BE2C (cell line): ENCODE data around the gene INPP5J.
A peak's percentile ranks its signal among the peaks of the same experiment; 100 is the strongest.

Experiments used
- DNase-seq: peaks from one replicate; pipeline ENCODE4 v3.0.0-alpha.2; 2020
- H3K27me3 ChIP-seq: fragments of 250-450 bp; sonication (Bioruptor Pico); 2 replicates; pipeline ENCODE4 v1.5.1; 2020; ENCODE audit warnings: mild to moderate bottlenecking
- H3K36me3 ChIP-seq: fragments of 250-450 bp; sonication (Bioruptor Pico); 2 replicates; pipeline ENCODE4 v1.5.1; 2020; ENCODE audit warnings: mild to moderate bottlenecking
- H3K4me1 ChIP-seq: fragments of 250-450 bp; sonication (Bioruptor Pico); 2 replicates; pipeline ENCODE4 v1.5.1; 2020
- H3K4me3 ChIP-seq: 2 replicates; pipeline ENCODE4 v1.5.1; 2011; ENCODE audit warnings: low read depth, low read length
- H3K9me3 ChIP-seq: fragments of 250-450 bp; sonication (Bioruptor Pico); 2 replicates; pipeline ENCODE4 v1.5.1; 2020
- TF ChIP-seq, protein P1 (sequence below): IDR thresholded peaks from 2 replicates; pipeline ENCODE4 v1.5.1; 2012; ENCODE audit warnings: mild to moderate bottlenecking, low read depth, low read length

INPP5J gene

DNA sequence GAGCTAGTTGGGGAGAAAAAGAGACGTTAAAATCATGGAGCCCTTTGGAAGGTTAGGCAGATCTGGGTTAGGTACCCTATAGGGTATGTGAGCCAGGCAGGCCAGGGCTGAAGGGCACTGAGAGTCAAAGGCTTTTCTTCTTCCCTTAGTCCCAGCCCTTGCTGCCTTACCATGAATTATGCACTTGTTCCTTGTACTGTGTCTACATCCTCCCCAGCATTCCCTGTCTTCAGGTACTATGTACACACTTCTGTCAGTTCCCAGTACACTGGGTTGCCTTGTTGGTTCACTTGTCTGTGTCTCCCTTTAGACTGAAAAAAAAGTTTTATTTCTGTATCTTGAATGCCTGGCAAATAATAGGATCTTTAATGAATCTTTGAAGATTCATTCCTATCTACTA lies 54.2 kb downstream of the INPP5J start:
- no peaks in the 10 kb centered on the region for H3K9me3 ChIP-seq
- no peaks in the 10 kb centered on the region; the same call in 1 of the 2 replicates for H3K36me3 ChIP-seq
- DNase-seq = no peak
- H3K27me3 ChIP-seq = no peaks in the 10 kb centered on the region
- no peak overlapping the region for H3K4me3 ChIP-seq
- TF ChIP-seq, protein P1, sequence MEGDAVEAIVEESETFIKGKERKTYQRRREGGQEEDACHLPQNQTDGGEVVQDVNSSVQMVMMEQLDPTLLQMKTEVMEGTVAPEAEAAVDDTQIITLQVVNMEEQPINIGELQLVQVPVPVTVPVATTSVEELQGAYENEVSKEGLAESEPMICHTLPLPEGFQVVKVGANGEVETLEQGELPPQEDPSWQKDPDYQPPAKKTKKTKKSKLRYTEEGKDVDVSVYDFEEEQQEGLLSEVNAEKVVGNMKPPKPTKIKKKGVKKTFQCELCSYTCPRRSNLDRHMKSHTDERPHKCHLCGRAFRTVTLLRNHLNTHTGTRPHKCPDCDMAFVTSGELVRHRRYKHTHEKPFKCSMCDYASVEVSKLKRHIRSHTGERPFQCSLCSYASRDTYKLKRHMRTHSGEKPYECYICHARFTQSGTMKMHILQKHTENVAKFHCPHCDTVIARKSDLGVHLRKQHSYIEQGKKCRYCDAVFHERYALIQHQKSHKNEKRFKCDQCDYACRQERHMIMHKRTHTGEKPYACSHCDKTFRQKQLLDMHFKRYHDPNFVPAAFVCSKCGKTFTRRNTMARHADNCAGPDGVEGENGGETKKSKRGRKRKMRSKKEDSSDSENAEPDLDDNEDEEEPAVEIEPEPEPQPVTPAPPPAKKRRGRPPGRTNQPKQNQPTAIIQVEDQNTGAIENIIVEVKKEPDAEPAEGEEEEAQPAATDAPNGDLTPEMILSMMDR = no peak
- no peaks in the 10 kb centered on the region for H3K4me1 ChIP-seq

DNA sequence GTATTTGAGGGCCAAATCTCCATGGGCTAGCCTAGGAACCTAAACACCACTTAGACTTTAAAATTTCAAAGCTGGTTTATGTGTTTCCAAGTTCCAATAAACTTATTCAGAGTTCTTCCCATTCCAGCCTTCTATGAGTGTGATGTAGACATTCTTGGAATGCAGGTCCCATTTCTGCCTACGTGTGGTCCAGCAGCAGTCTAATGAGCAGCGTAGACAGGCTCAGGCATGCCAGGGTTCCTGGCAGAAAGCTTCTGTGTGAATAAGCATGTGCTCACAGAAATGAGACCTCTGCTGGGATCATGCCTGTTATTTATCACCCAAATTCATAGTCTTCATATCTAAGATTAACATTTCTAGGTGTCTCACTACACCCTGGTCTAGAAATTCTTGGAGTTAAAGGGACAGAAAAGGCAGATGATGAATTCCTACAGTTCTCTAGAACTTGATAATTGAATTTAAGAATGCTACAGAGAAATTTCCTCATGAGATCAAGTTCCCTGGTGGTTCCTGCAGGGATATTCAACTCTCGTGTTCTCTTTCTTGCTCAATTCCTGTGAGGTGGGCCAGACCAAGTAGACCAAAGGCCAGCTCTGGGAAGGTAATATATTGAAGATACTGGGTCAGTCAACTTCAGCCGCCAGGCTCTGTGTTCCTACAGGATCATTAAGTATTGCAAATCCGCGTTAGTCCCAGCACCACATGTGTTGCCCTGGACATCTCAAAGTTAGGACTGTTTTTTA lies 54.8 kb downstream of the INPP5J start:
- H3K27me3 ChIP-seq = no peaks in the 10 kb centered on the region
- peaks cover 3% of the 10 kb centered on the region for H3K36me3 ChIP-seq
- no peaks in the 10 kb centered on the region for H3K9me3 ChIP-seq
- no peaks in the 10 kb centered on the region for H3K4me1 ChIP-seq
- no peak for DNase-seq
- TF ChIP-seq, protein P1 = no peak
- H3K4me3 ChIP-seq = no peak overlapping the region

DNA sequence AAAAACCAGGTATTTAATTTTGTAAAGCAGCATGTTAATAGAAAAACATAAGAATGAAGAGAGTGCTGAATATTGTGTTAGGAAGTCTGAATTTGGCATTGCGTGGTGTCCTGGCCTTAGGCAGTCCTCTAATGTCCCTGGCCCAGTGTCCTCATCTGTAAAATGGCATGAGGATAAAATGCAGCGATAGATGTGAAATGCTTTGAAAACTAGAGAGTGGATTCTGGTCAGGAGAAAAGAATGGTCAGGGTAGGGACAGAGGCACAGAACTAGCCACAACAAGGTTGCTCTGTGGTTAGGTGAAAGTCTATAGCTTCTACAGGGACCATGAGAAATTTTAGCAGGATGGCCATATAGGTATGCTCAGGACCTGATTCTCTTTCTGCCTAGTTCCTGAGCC lies 56.1 kb downstream of the INPP5J start:
- no peaks in the 10 kb centered on the region for H3K27me3 ChIP-seq
- H3K36me3 ChIP-seq = peaks cover 3% of the 10 kb centered on the region
- no peaks in the 10 kb centered on the region for H3K9me3 ChIP-seq
- TF ChIP-seq, protein P1 = no peak
- no peak overlapping the region for H3K4me3 ChIP-seq
- H3K4me1 ChIP-seq = no peaks in the 10 kb centered on the region
- DNase-seq = no peak

DNA sequence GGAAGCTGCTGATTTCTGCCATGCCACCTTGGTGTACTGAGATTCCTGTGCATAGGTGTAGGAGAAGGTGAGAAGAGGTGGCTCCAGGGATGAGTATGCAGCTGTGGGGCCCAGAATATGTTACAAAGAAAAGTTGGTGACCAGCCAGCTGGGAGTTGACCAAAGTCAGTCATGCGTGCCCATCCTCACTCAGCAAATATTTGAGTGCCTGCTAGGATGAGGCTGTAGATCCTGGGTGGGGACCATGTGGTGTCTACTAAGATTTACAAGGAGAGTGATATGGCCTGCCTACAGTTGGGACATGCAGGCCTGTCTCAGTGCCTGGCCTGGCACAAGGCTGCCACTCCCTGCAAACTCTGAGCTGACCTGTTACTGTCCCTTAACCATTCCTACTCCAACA lies 56.6 kb downstream of the INPP5J start:
- H3K36me3 ChIP-seq = peaks cover 3% of the 10 kb centered on the region
- peak; percentile 22 for DNase-seq

DNA sequence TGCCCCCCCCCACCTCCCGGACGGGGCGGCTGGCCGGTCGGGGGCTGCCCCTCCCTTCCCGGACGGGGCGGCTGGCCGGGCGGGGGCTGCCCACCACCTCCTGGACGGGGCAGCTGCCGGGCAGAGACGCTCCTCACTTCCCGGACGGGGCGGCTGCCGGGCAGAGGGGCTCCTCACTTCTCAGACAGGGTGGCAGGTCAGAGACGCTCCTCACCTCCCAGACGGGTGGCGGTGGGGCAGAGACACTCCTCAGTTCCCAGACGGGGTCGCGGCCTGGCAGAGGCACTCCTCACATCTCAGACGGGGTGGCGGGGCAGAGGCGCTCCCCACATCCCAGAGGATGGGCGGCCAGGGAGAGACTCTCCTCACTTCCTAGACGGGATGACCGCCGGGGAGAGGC lies 61.2 kb downstream of the INPP5J start:
- H3K4me1 ChIP-seq = no peaks in the 10 kb centered on the region
- H3K4me3 ChIP-seq = no peak overlapping the region
- no peaks in the 10 kb centered on the region for H3K9me3 ChIP-seq
- DNase-seq = no peak
- H3K27me3 ChIP-seq = no peaks in the 10 kb centered on the region
- H3K36me3 ChIP-seq = peaks cover 3% of the 10 kb centered on the region; the same call in 1 of the 2 replicates
- TF ChIP-seq, protein P1 = no peak

More for the DNA sequence above, 56.6 kb downstream of the INPP5J start:
- Histone ChIP-seq H3K4me1 (no peaks in the 10 kb centered on the region), H3K27me3 (no peaks in the 10 kb centered on the region), H3K9me3 (no peaks in the 10 kb centered on the region), H3K4me3 (no peak overlapping the region)
- TF ChIP-seq, protein P1 = no peak
